Neural cell (in vitro differentiated cells): Measurements from ENCODE around the gene TIPARP. TPM values are rescaled to one million over a fixed set of nuclear protein-coding genes. Genes with fewer than 3 reads are reported as not detected.

Experiments
- H2AFZ ChIP-seq: fragments of 200-600, 300-800 bp; sonication (generic), shearing (Covaris generic); 2 replicates; pipeline ENCODE4 v1.6.0; 2014; ENCODE audit warnings: low read depth, mild to moderate bottlenecking, antibody characterized with exemption, low read length, moderate library complexity
- H3F3A ChIP-seq: fragments of 200-600 bp; shearing (Covaris generic); 2 replicates; pipeline ENCODE4 v1.6.1; 2016; ENCODE audit warnings: mild to moderate bottlenecking, moderate library complexity, mixed read lengths, antibody characterized with exemption, low read length; ENCODE audit not compliant: insufficient read depth, poor library complexity, severe bottlenecking
- H3K27ac ChIP-seq: fragments of 200-600, 300-800 bp; sonication (generic), shearing (Covaris generic); 2 replicates; pipeline ENCODE4 v1.5.1; 2014; ENCODE audit warnings: mild to moderate bottlenecking, low read length, moderate library complexity
- H3K27me3 ChIP-seq: fragments of 300-800, 200-600 bp; sonication (generic), shearing (Covaris generic); 2 replicates; pipeline ENCODE4 v1.6.0; 2014; ENCODE audit warnings: mild to moderate bottlenecking, low read depth, low read length, moderate library complexity; ENCODE audit not compliant: insufficient read depth
- H3K36me3 ChIP-seq: fragments of 300-800, 200-600 bp; sonication (generic), shearing (Covaris generic); 2 replicates; pipeline ENCODE4 v1.5.1; 2014; ENCODE audit warnings: mild to moderate bottlenecking, antibody characterized with exemption, low read length, moderate library complexity; ENCODE audit not compliant: insufficient read depth
- H3K4me2 ChIP-seq: fragments of 300-800, 200-600 bp; sonication (generic), shearing (Covaris generic); 2 replicates; pipeline ENCODE4 v1.6.0; 2014; ENCODE audit warnings: mild to moderate bottlenecking, low read length
- H3K4me3 ChIP-seq: fragments of 300-800, 200-600 bp; sonication (generic), shearing (Covaris generic); 2 replicates; pipeline ENCODE4 v1.5.1; 2014; ENCODE audit warnings: mild to moderate bottlenecking, low read length, moderate library complexity
- H3K79me2 ChIP-seq: fragments of 200-600 bp; shearing (Covaris generic); replicated peaks from 2 replicates; pipeline ENCODE4 v1.6.0; 2014; ENCODE audit warnings: mild to moderate bottlenecking, low read length, moderate library complexity; ENCODE audit not compliant: insufficient read depth
- H3K9ac ChIP-seq: fragments of 300-800, 200-600 bp; sonication (generic), shearing (Covaris generic); 2 replicates; pipeline ENCODE4 v1.6.1; 2016; ENCODE audit warnings: mild to moderate bottlenecking, low read length, mixed read lengths
- H3K9me2 ChIP-seq: fragments of 200-600 bp; shearing (Covaris generic); 2 replicates; pipeline ENCODE4 v1.6.1; 2016; ENCODE audit warnings: mild to moderate bottlenecking, low read length, mixed read lengths; ENCODE audit not compliant: insufficient read depth
- H3K9me3 ChIP-seq: fragments of 200-600, 300-800 bp; sonication (generic), shearing (Covaris generic); 2 replicates; pipeline ENCODE4 v1.6.1; 2016; ENCODE audit warnings: mild to moderate bottlenecking, mixed run types, low read length, moderate library complexity, mixed read lengths
- H4K20me1 ChIP-seq: fragments of 200-600 bp; shearing (Covaris generic); 2 replicates; pipeline ENCODE4 v1.6.1; 2016; ENCODE audit warnings: mild to moderate bottlenecking, mixed run types; ENCODE audit not compliant: insufficient read depth
- EP300 ChIP-seq: fragments of 450-650 bp; conservative IDR thresholded peaks from 2 replicates; pipeline ENCODE4 v1.6.1; 2014; ENCODE audit warnings: antibody characterized with exemption, mild to moderate bottlenecking, moderate library complexity; ENCODE audit not compliant: poor library complexity, severe bottlenecking
- EZH2 ChIP-seq: fragments of 200-600, 300-800 bp; shearing (Covaris generic), sonication (generic); IDR thresholded peaks from 2 replicates; pipeline ENCODE4 v1.6.1; 2014; ENCODE audit warnings: antibody characterized with exemption, low read length, borderline replicate concordance, mild to moderate bottlenecking; ENCODE audit not compliant: insufficient read depth, poor library complexity, severe bottlenecking
- POLR2AphosphoS5 ChIP-seq: IDR thresholded peaks from 2 replicates; pipeline ENCODE4 v1.6.1; 2012
- RAD21 ChIP-seq: fragments of 450-650 bp; conservative IDR thresholded peaks from 2 replicates; pipeline ENCODE4 v1.6.1; 2014; ENCODE audit warnings: antibody characterized with exemption, mild to moderate bottlenecking, moderate library complexity
- REST ChIP-seq: IDR thresholded peaks from 2 replicates; pipeline ENCODE4 v1.6.1; 2012; ENCODE audit warnings: borderline replicate concordance
- SMC3 ChIP-seq: fragments of 450-650 bp; conservative IDR thresholded peaks from 2 replicates; pipeline ENCODE4 v1.6.1; 2014; ENCODE audit warnings: antibody characterized with exemption, mild to moderate bottlenecking, moderate library complexity; ENCODE audit not compliant: poor library complexity
- TAF1 ChIP-seq: IDR thresholded peaks from 2 replicates; pipeline ENCODE4 v1.6.1; 2012; ENCODE audit warnings: low read depth
- polyA plus RNA-seq: library from polyadenylated mRNA; depleted of rRNA; stranded (reverse); fragments of >200 nt; gene quantifications from 2 replicates; pipeline ENCODE4 v1.2.3, GENCODE V29; 2014
- TF ChIP-seq, protein P1 (sequence below): fragments of 450-650 bp; IDR thresholded peaks from 2 replicates; pipeline ENCODE4 v1.5.1; 2014; ENCODE audit warnings: antibody characterized with exemption, mild to moderate bottlenecking, moderate library complexity; ENCODE audit not compliant: poor library complexity, severe bottlenecking

TIPARP gene
- polyA plus RNA-seq, 1 donor from 2014 or later = 5.4 TPM

DNA sequence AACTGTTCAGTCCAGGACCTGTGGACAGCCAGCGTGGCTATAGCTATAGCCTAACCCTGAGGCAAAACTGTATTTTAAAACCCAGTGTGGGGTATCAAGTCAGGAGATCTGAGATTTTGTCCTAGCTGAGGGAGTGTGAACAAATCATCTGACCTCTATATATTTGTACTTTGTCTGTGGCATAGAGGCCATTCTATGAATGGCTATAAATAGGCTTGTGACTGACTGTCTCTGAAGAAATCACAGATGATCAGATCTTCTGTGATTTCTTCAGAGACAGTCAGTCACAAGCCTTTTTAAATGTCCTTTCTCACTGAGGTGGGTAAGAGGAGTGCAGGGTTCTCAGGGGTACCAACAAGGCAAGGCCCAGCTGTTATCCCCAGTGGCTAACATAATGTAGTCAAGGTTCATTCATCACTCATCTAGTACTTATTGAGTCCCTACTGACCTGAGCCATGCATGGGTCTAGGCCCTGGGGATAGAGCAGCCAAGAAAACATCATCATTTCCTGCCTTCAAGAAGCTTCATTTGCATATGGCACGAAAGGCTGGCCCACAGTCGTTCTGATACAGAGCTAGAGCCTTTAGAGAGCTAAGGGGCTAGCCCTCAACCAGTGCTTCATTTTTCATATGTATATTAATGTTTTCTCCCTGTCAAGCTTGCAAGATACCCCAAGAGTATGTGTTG is 53.3 kb downstream of the TIPARP start:
- H3K36me3 ChIP-seq = no peaks in the 10 kb centered on the region
- H4K20me1 ChIP-seq = no peaks in the 10 kb centered on the region
- no peak overlapping the region for H3K4me2 ChIP-seq
- no peaks in the 10 kb centered on the region for H3K9me3 ChIP-seq
- H3K4me3 ChIP-seq = no peak overlapping the region
- no peaks in the 10 kb centered on the region for H3F3A ChIP-seq
- H3K27ac ChIP-seq = no peak overlapping the region
- no peaks in the 10 kb centered on the region for H3K79me2 ChIP-seq
- H3K9ac ChIP-seq = no peak overlapping the region
- no peaks in the 10 kb centered on the region for H3K27me3 ChIP-seq
- TF ChIP-seq RAD21 = no peak
- TF ChIP-seq REST = no peak
- no peaks in the 10 kb centered on the region for H3K9me2 ChIP-seq
- no peak overlapping the region for H2AFZ ChIP-seq

DNA sequence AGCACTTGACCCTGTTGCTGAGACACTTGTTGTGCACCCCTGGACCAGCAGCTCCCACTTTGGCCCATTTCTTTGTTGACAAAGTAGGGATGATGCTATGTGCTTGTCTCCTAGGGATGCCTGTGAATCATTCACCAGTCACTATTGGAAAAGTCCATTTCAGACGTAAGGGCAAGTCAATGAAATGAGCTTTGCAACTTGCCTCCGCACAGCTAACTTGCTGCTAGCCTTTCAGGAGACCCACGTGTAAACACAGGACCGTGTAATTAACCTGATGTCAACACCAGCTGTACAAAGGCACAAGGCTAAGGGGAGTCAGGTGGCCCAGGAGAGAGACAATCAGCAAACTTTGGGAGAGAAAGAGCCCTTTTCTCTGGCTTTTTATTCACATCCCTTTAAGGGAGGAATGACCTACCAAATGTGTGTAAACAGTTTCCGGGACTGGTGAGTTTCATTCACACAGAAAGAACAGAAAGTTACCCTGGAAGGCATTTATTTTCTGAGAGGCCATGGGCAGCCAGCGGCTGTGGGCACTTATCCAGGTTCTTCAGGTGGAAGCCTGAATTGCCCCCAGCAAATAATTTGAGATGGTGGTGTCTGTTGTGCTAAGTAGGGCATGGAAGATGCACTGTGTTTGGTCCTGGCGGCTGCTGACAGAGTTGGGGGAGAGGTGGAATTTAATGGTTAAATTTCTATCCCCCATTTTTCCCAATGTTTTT is 54.0 kb downstream of the TIPARP start:
- H3F3A ChIP-seq = no peaks in the 10 kb centered on the region
- no peak overlapping the region for H3K4me3 ChIP-seq
- H3K4me2 ChIP-seq = no peak overlapping the region
- no peak overlapping the region for H2AFZ ChIP-seq
- H3K27me3 ChIP-seq = no peaks in the 10 kb centered on the region
- no peaks in the 10 kb centered on the region for H3K9me2 ChIP-seq
- no peaks in the 10 kb centered on the region for H3K79me2 ChIP-seq
- no peak for TF ChIP-seq REST
- no peak for TF ChIP-seq EP300
- TF ChIP-seq EZH2 = no peak
- no peak for TF ChIP-seq SMC3
- TF ChIP-seq TAF1 = no peak
- TF ChIP-seq, protein P1, sequence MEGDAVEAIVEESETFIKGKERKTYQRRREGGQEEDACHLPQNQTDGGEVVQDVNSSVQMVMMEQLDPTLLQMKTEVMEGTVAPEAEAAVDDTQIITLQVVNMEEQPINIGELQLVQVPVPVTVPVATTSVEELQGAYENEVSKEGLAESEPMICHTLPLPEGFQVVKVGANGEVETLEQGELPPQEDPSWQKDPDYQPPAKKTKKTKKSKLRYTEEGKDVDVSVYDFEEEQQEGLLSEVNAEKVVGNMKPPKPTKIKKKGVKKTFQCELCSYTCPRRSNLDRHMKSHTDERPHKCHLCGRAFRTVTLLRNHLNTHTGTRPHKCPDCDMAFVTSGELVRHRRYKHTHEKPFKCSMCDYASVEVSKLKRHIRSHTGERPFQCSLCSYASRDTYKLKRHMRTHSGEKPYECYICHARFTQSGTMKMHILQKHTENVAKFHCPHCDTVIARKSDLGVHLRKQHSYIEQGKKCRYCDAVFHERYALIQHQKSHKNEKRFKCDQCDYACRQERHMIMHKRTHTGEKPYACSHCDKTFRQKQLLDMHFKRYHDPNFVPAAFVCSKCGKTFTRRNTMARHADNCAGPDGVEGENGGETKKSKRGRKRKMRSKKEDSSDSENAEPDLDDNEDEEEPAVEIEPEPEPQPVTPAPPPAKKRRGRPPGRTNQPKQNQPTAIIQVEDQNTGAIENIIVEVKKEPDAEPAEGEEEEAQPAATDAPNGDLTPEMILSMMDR = no peak
- TF ChIP-seq POLR2AphosphoS5 = no peak
- no peak for TF ChIP-seq RAD21
- H3K36me3 ChIP-seq = no peaks in the 10 kb centered on the region
- no peak overlapping the region for H3K27ac ChIP-seq
- no peaks in the 10 kb centered on the region for H3K9me3 ChIP-seq
- H3K9ac ChIP-seq = no peak overlapping the region
- H4K20me1 ChIP-seq = no peaks in the 10 kb centered on the region
